ENCODE results near the gene HPD. TPM values are rescaled to one million over a fixed set of nuclear protein-coding genes. Genes with fewer than 3 reads are reported as not detected.

Gene HPD
- total and polyA plus RNA-seq, 2 donors (not counting 1 experiment from before 2014, with no cell fraction given) = 0.17 to 0.36 TPM

DNA sequence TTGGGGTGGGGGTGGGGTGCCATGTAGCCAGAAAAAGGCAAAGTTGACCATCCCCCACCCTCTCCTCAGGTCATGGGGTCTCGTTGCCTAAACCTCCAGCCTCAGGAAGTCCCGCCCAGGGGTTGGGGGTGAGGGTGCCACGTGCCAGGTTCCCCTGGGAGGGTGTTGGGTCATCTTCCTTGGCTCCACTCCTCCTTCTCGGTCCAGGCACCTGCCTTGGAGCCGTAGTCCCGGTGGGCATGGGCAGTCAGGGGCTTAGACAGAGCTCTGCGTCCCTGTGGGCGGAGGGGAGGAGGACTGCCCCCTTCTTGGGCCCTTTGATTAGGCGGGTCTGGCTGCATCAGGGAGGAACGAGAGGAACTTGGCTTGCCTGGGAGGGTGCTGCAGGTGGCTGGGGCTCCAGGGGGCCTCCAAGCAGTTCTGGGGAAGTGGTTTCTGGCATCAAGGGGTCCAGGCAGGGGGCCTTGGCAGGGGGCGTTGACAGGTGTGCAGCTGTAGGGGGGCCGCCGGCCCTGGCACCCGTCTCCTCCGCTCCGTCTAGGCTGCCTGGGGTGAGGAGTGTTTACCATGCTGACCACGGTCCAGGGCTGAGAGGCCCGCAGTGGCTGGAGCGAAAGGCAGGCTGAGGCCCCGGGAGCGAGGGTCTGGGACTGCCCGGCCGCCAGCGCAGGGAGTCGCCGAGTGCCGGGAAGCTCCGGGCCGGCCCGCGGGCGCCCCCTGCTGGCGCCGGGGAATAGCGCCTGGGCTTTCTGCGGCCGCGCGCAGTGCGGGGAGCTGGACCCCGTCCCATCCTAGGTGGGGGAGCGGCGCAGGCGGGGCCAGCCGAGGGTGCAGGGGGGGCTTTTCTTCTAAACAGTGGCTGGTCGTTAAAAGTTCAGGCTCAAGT, 47.0 kb downstream of the HPD start:
- peak overlapping the region; percentile 61 for H3K27ac ChIP-seq (ENCODE audit: insufficient read depth, low read length)

DNA sequence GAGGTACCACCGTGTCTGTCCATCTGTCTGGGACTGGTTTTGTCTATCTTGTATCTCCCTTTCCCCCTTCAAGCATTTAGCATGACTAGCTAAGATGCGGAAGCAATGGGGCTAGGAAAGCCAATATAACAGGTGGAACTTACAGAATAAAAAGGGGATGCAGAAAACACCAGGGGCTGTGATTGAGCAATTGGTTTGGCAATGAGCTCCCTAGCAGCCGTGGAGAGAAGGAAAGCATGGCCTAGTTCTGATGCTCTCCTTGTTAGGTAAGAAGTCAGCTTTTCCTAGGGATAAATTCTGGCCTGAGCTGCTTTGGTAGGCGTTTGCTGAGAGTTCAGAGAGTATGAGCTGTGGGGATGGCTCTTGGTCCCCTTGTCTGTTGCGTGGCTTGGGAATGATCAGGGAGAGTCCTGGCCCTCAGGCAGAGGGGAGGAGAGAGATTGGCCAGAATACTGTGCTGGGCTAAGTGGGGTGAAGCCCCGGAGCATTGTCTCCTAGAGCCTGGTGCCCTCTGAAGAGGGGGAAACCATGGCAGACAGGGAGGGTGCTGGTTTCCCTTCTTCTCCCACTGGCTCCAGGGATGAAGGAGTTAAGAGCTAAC, 47.7 kb downstream of the HPD start:
- Histone ChIP-seq H3K27me3 (ENCODE audit: control insufficient read depth, insufficient read depth, low read length) (no peaks in the 10 kb centered on the region), H3K4me2 (ENCODE audit: extremely low read depth, insufficient read depth, low read length) (peak overlapping the region; percentile 100), H3K9me3 (ENCODE audit: control insufficient read depth, insufficient read depth, low read depth, low read length) (no peaks in the 10 kb centered on the region), H3K79me2 (ENCODE audit: control insufficient read depth, insufficient read depth, low read length) (peaks cover 89% of the 10 kb centered on the region), H2AFZ (ENCODE audit: low read length) (no peak overlapping the region), H3K4me1 (ENCODE audit: control insufficient read depth, extremely low read depth, insufficient read depth, low read length) (peaks cover 14% of the 10 kb centered on the region), H3K27ac (ENCODE audit: insufficient read depth, low read length) (peak overlapping the region; percentile 61), H3K9ac (ENCODE audit: insufficient read depth, low read length) (peak overlapping the region; percentile 53), H3K4me3 (replicated peaks in 1 of 4; ENCODE audit: control extremely low read depth in 1 of 4, insufficient read depth in 1 of 4, low read depth in 3 of 4, low read length in 4 of 4) (peak overlapping the region; percentile 57 to 81 (median 65)), H4K20me1 (ENCODE audit: control insufficient read depth, extremely low read depth, insufficient read depth, low read length) (no peaks in the 10 kb centered on the region), H3K36me3 (ENCODE audit: control insufficient read depth, insufficient read depth, low read length) (peaks cover 40% of the 10 kb centered on the region)
- DNase-seq (ENCODE audit: low read depth in 2 of 2) = no peak
- TF ChIP-seq, protein P1, sequence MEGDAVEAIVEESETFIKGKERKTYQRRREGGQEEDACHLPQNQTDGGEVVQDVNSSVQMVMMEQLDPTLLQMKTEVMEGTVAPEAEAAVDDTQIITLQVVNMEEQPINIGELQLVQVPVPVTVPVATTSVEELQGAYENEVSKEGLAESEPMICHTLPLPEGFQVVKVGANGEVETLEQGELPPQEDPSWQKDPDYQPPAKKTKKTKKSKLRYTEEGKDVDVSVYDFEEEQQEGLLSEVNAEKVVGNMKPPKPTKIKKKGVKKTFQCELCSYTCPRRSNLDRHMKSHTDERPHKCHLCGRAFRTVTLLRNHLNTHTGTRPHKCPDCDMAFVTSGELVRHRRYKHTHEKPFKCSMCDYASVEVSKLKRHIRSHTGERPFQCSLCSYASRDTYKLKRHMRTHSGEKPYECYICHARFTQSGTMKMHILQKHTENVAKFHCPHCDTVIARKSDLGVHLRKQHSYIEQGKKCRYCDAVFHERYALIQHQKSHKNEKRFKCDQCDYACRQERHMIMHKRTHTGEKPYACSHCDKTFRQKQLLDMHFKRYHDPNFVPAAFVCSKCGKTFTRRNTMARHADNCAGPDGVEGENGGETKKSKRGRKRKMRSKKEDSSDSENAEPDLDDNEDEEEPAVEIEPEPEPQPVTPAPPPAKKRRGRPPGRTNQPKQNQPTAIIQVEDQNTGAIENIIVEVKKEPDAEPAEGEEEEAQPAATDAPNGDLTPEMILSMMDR (conservative IDR thresholded peaks at IDR 0.05 in 1 of 2, IDR thresholded peaks at IDR 0.05 in 1 of 2; ENCODE audit: low read depth in 1 of 2, low read length in 2 of 2) = no peak
- no peak for TF ChIP-seq EZH2 (IDR thresholded peaks at IDR 0.05; ENCODE audit: low read length, missing control alignments)

More for the DNA sequence above, 47.0 kb downstream of the HPD start:
- Histone ChIP-seq H3K4me2 (ENCODE audit: extremely low read depth, insufficient read depth, low read length) (peak overlapping the region; percentile 100), H3K36me3 (ENCODE audit: control insufficient read depth, insufficient read depth, low read length) (peaks cover 43% of the 10 kb centered on the region), H3K9ac (ENCODE audit: insufficient read depth, low read length) (peak overlapping the region; percentile 53), H3K79me2 (ENCODE audit: control insufficient read depth, insufficient read depth, low read length) (peaks cover 83% of the 10 kb centered on the region), H3K4me3 (replicated peaks in 1 of 4; ENCODE audit: control extremely low read depth in 1 of 4, insufficient read depth in 1 of 4, low read depth in 3 of 4, low read length in 4 of 4) (peak overlapping the region; percentile 63 to 81 (median 72)), H3K27me3 (ENCODE audit: control insufficient read depth, insufficient read depth, low read length) (no peaks in the 10 kb centered on the region), H2AFZ (ENCODE audit: low read length) (no peak overlapping the region), H4K20me1 (ENCODE audit: control insufficient read depth, extremely low read depth, insufficient read depth, low read length) (no peaks in the 10 kb centered on the region), H3K9me3 (ENCODE audit: control insufficient read depth, insufficient read depth, low read depth, low read length) (no peaks in the 10 kb centered on the region), H3K4me1 (ENCODE audit: control insufficient read depth, extremely low read depth, insufficient read depth, low read length) (peaks cover 14% of the 10 kb centered on the region)
- TF ChIP-seq EZH2 (IDR thresholded peaks at IDR 0.05; ENCODE audit: low read length, missing control alignments) = no peak
- TF ChIP-seq, protein P1 (conservative IDR thresholded peaks at IDR 0.05 in 1 of 2, IDR thresholded peaks at IDR 0.05 in 1 of 2; ENCODE audit: low read depth in 1 of 2, low read length in 2 of 2) = peak; percentile 45 to 88
- DNase-seq (ENCODE audit: low read depth in 2 of 2) = peak; percentile 59 to 67

DNA sequence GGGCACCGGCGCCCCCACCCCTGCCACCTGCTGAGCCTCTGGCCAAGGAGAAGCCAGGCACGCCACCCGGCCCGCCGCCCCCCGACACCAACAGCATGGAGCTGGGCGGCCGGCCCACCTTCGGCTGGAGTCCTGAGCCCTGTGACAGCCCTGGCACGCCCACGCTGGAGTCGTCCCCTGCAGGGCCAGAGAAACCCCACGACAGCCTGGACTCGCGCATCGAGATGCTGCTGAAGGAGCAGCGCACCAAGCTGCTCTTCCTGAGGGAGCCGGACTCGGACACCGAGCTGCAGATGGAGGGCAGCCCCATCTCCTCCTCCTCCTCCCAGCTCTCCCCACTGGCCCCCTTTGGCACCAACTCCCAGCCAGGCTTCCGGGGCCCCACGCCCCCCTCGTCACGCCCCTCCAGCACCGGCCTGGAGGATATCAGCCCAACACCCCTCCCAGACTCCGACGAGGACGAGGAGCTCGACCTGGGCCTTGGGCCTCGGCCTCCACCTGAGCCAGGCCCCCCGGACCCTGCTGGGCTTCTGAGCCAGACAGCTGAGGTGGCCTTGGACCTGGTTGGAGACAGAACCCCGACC, 48.3 kb downstream of the HPD start:
- Histone ChIP-seq H3K4me1 (ENCODE audit: control insufficient read depth, extremely low read depth, insufficient read depth, low read length) (peaks cover 14% of the 10 kb centered on the region), H3K27ac (ENCODE audit: insufficient read depth, low read length) (no peak overlapping the region), H4K20me1 (ENCODE audit: control insufficient read depth, extremely low read depth, insufficient read depth, low read length) (no peaks in the 10 kb centered on the region), H3K9me3 (ENCODE audit: control insufficient read depth, insufficient read depth, low read depth, low read length) (no peaks in the 10 kb centered on the region), H3K79me2 (ENCODE audit: control insufficient read depth, insufficient read depth, low read length) (peaks cover 91% of the 10 kb centered on the region), H3K27me3 (ENCODE audit: control insufficient read depth, insufficient read depth, low read length) (no peaks in the 10 kb centered on the region), H3K9ac (ENCODE audit: insufficient read depth, low read length) (no peak overlapping the region), H2AFZ (ENCODE audit: low read length) (no peak overlapping the region), H3K4me2 (ENCODE audit: extremely low read depth, insufficient read depth, low read length) (peak overlapping the region; percentile 100), H3K36me3 (ENCODE audit: control insufficient read depth, insufficient read depth, low read length) (peaks cover 39% of the 10 kb centered on the region), H3K4me3 (replicated peaks in 1 of 4; ENCODE audit: control extremely low read depth in 1 of 4, insufficient read depth in 1 of 4, low read depth in 3 of 4, low read length in 4 of 4) (peak overlapping the region in 2 of 4 experiments; percentile 57 to 63)
- no peak for DNase-seq (ENCODE audit: low read depth in 2 of 2)
- TF ChIP-seq, protein P1 (conservative IDR thresholded peaks at IDR 0.05 in 1 of 2, IDR thresholded peaks at IDR 0.05 in 1 of 2; ENCODE audit: low read depth in 1 of 2, low read length in 2 of 2) = no peak
- TF ChIP-seq EZH2 (IDR thresholded peaks at IDR 0.05; ENCODE audit: low read length, missing control alignments) = no peak

All from fibroblast of lung (primary cell).